CD4-positive, alpha-beta memory T cell (primary cell): Measurements from ENCODE around the gene SKAP1. TPM values are rescaled to one million over a fixed set of nuclear protein-coding genes. Genes with fewer than 3 reads are reported as not detected.

Experiments
- CTCF ChIA-PET: fragments of 350-600 bp; sonication (Branson Sonifier 250); formaldehyde crosslinking; loops from one replicate; lab custom pipeline; 2021; ENCODE audit warnings: inconsistent platforms; ENCODE audit not compliant: partially characterized antibody; lab: Charles Lee
- POLR2A ChIA-PET: fragments of 350-600 bp; sonication (Branson Sonifier 250); formaldehyde crosslinking; loops from one replicate; lab custom pipeline; 2021; ENCODE audit not compliant: partially characterized antibody; lab: Charles Lee
- DNase-seq, 5 donors: peaks; one replicate each; pipeline versions ENCODE4 v3.0.0 to v3.0.0-alpha.2; 2020 to 2022; ENCODE audit warnings: mixed read lengths in 1 of 5
- H3K27ac ChIP-seq: one replicate; pipeline ENCODE4 v1.7.0; 2013; ENCODE audit warnings: low read depth, low read length
- H3K27me3 ChIP-seq: 2 replicates; pipeline ENCODE4 v1.7.0; 2013; ENCODE audit warnings: mild to moderate bottlenecking, low read length, moderate library complexity; ENCODE audit not compliant: insufficient read depth
- H3K36me3 ChIP-seq: 2 replicates; pipeline ENCODE4 v1.7.0; 2013; ENCODE audit warnings: mild to moderate bottlenecking, low read length, moderate library complexity; ENCODE audit not compliant: insufficient read depth
- H3K4me1 ChIP-seq: 2 replicates; pipeline ENCODE4 v1.7.0; 2013; ENCODE audit warnings: mild to moderate bottlenecking, low read length, moderate library complexity; ENCODE audit not compliant: insufficient read depth
- H3K4me3 ChIP-seq, 2 donors: one replicate each; pipeline ENCODE4 v1.7.0; 2013; ENCODE audit warnings: low read length in 2 of 2, mild to moderate bottlenecking in 1 of 2
- H3K9me3 ChIP-seq, 2 donors: one replicate each; pipeline ENCODE4 v1.7.0; 2013; ENCODE audit warnings: low read length in 2 of 2, control low read depth in 1 of 2; ENCODE audit not compliant: control insufficient read depth in 1 of 2
- H3K27ac Mint-ChIP-seq, 7 donors: one replicate each; pipeline ENCODE4 v1.8.0; 2020 to 2021; ENCODE audit warnings: mixed read lengths in 7 of 7, mild to moderate bottlenecking in 6 of 7, inconsistent platforms in 3 of 7, moderate library complexity in 3 of 7
- H3K27me3 Mint-ChIP-seq, 2 donors: one replicate each; pipeline ENCODE4 v1.8.0; 2020 to 2021; ENCODE audit warnings: mixed read lengths in 2 of 2
- H3K36me3 Mint-ChIP-seq, 2 donors: one replicate each; pipeline ENCODE4 v1.8.0; 2020 to 2021; ENCODE audit warnings: mixed read lengths in 2 of 2, inconsistent platforms in 1 of 2, mild to moderate bottlenecking in 1 of 2
- H3K4me1 Mint-ChIP-seq, 4 donors: one replicate each; pipeline ENCODE4 v1.8.0; 2020 to 2021; ENCODE audit warnings: mixed read lengths in 4 of 4, mild to moderate bottlenecking in 1 of 4
- H3K4me3 Mint-ChIP-seq, 8 donors: one replicate each; pipeline ENCODE4 v1.8.0; 2020 to 2021; ENCODE audit warnings: mixed read lengths in 8 of 8, mild to moderate bottlenecking in 7 of 8, moderate library complexity in 6 of 8, inconsistent platforms in 3 of 8
- H3K9me3 Mint-ChIP-seq, 8 donors: one replicate each; pipeline ENCODE4 v1.8.0; 2020 to 2021; ENCODE audit warnings: mixed read lengths in 8 of 8, mild to moderate bottlenecking in 5 of 8, inconsistent platforms in 3 of 8, moderate library complexity in 1 of 8
- intact Hi-C: fragments of 100-400 bp; cut with micrococcal nuclease; formaldehyde crosslinking; loops from one replicate; pipeline ENCODE4 v1.15.1; 2023
- polyA plus RNA-seq, 2 donors: library from polyadenylated mRNA; unstranded; fragments of 300-500 nt; fragmentation: Illumina TruSeq; gene quantifications; one replicate each; pipeline ENCODE4 v1.2.3, GENCODE V29; 2021
- total RNA-seq, 2 experiments: library from RNA; stranded (reverse); gene quantifications; one replicate each; pipeline ENCODE4 v1.2.3, GENCODE V29; 2021

SKAP1 gene
- total and polyA plus RNA-seq, 4 experiments from 2014 or later, result 83.4 to 336 (median 165) TPM

DNA sequence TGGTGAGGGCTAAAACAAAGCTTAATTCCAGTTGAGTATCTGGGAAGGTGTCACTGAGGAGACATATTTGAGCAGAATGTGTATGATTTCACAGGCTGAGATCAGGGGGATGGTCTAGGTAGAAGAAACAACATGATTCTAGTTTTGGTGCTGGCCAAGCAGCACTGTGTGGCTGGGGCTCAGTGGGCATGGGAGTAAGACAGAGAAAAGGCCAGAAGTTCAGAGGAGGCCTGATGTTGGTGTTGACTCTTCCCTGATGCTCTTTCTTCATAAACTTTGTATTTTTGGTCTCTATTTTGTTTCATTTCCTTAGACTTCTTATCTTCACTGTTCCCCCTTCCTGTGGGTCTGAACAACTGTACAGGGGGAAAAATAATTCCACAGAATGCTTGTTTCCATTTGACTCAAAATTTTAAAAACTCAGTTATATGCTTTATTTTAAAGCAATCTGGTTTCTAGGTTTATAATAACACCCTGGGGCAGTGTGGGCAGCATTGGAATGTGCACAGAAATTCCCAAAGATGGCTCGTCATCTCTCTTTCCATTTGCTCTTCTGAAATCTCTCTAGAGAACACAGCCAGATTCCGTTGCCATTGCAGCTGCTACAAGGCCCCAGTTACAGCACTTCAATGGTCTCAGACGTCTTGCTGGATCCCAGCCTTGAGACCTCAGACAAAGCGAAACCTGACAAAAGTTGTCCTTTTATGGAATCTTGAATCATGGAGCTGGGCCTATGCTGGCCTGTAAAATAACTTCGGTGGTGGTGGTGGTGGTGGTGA, 254.1 kb downstream of the SKAP1 start:
- POLR2A ChIA-PET, result no interaction called here
- H3K27ac Mint-ChIP-seq, result peak overlapping the region in 5 of 7 donors; percentile 43 to 83 (median 53)
- peaks cover 45% of the 10 kb centered on the region for H3K36me3 ChIP-seq

GRCh38 chr17:48174833-48175523, 255.0 kb downstream of the SKAP1 start:
- H3K9me3 ChIP-seq, result no peaks in the 10 kb centered on the region
- no peak for DNase-seq
- ChIA-PET CTCF (interaction anchor here (1.9 kb wide), 1 partner anchor 19 kb away, joined by 5 read pairs; no protein-coding TSS in a partner anchor), POLR2A (no interaction called here)
- H3K4me1 ChIP-seq, result peaks cover 18% of the 10 kb centered on the region
- no peak overlapping the region for H3K4me3 ChIP-seq
- H3K36me3 ChIP-seq, result peaks cover 45% of the 10 kb centered on the region
- intact Hi-C loops, result no loop called here
- Mint-ChIP-seq H3K4me3 (no peak overlapping the region), H3K4me1 (peaks cover 29 to 39% (median 37%) of the 10 kb centered on the region in 4 donors), H3K27ac (peak overlapping the region in 4 of 7 donors; percentile 19 to 83 (median 51)), H3K27me3 (no peaks in the 10 kb centered on the region), H3K36me3 (peaks cover 53 to 82% of the 10 kb centered on the region in 2 donors), H3K9me3 (no peaks in the 10 kb centered on the region)
- no peak overlapping the region for H3K27ac ChIP-seq
- no peaks in the 10 kb centered on the region for H3K27me3 ChIP-seq

More for the DNA sequence above, 254.1 kb downstream of the SKAP1 start:
- H3K4me3 Mint-ChIP-seq, result no peak overlapping the region
- DNase-seq, result no peak
- intact Hi-C loops, result no loop called here
- Histone ChIP-seq H3K27me3 (no peaks in the 10 kb centered on the region), H3K4me1 (peaks cover 18% of the 10 kb centered on the region), H3K4me3 (no peak overlapping the region), H3K27ac (no peak overlapping the region), H3K9me3 (no peaks in the 10 kb centered on the region)
- H3K4me1 Mint-ChIP-seq, result peaks cover 28 to 40% (median 38%) of the 10 kb centered on the region in 4 donors
- CTCF ChIA-PET, result no interaction called here
- H3K36me3 Mint-ChIP-seq, result peaks cover 55 to 82% of the 10 kb centered on the region in 2 donors
- no peaks in the 10 kb centered on the region for H3K27me3 Mint-ChIP-seq
- no peaks in the 10 kb centered on the region for H3K9me3 Mint-ChIP-seq

- Mint-ChIP-seq H3K27me3 (no peaks in the 10 kb centered on the region), H3K4me3 (peak overlapping the region in 3 of 8 donors; percentile 6 to 44 (median 34)), H3K4me1 (peaks cover 31 to 39% (median 35%) of the 10 kb centered on the region in 4 donors), H3K9me3 (no peaks in the 10 kb centered on the region), H3K36me3 (peaks cover 45 to 81% of the 10 kb centered on the region in 2 donors), H3K27ac (peak overlapping the region; percentile 37 to 85 (median 73))
- intact Hi-C loops, result no loop called here
- Histone ChIP-seq H3K4me3 (no peak overlapping the region), H3K36me3 (peaks cover 39% of the 10 kb centered on the region), H3K27me3 (no peaks in the 10 kb centered on the region), H3K4me1 (peaks cover 18% of the 10 kb centered on the region), H3K9me3 (no peaks in the 10 kb centered on the region), H3K27ac (no peak overlapping the region)
- CTCF ChIA-PET, result interaction anchor here (1.1 to 2.4 kb wide), 5 partner anchors 9 to 445 kb away, joined by 3 to 7 read pairs (median 5); no protein-coding TSS in a partner anchor
- POLR2A ChIA-PET, result no interaction called here
- no peak for DNase-seq
Measured at GRCh38 chr17:48173191-48173984, 256.6 kb downstream of the SKAP1 start.

DNA sequence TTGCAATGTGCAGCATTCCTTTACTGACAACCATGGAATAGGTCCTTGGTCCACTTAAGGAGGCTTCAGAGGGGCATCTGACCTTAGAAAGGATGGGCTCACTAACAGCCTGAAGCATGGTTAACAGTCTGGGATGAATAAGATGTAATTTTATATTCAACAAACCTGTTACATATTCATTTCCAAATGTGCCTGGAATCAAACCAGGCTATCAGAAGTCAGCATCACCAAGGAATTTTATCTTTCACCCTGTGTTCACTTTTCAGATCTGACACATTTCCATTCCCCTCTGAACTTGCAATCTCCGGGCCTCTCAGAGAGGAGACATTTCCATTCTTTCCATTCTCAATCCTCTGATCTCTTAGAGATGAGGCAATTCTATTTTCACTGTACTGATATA, 260.1 kb downstream of the SKAP1 start:
- H3K27ac Mint-ChIP-seq, result no peak overlapping the region
- Histone ChIP-seq H3K27me3 (no peaks in the 10 kb centered on the region), H3K27ac (no peak overlapping the region), H3K4me1 (peaks cover 21% of the 10 kb centered on the region), H3K4me3 (no peak overlapping the region), H3K9me3 (no peaks in the 10 kb centered on the region), H3K36me3 (peaks cover 24% of the 10 kb centered on the region)
- no peak overlapping the region for H3K4me3 Mint-ChIP-seq
- peaks cover 21 to 27% (median 24%) of the 10 kb centered on the region in 4 donors for H3K4me1 Mint-ChIP-seq
- POLR2A ChIA-PET, result no interaction called here
- no peak for DNase-seq
- CTCF ChIA-PET, result no interaction called here
- no peaks in the 10 kb centered on the region for H3K9me3 Mint-ChIP-seq
- H3K27me3 Mint-ChIP-seq, result no peaks in the 10 kb centered on the region
- intact Hi-C loops, result no loop called here
- H3K36me3 Mint-ChIP-seq, result peaks cover 45 to 73% of the 10 kb centered on the region in 2 donors

GRCh38 chr17:48163809-48164208, 266.2 kb downstream of the SKAP1 start:
- no peak overlapping the region for H3K4me3 Mint-ChIP-seq
- H3K27ac ChIP-seq, result no peak overlapping the region
- H3K27me3 Mint-ChIP-seq, result no peaks in the 10 kb centered on the region
- DNase-seq, result no peak
- H3K9me3 Mint-ChIP-seq, result no peaks in the 10 kb centered on the region
- peak overlapping the region in 2 of 7 donors; percentile 44 to 52 for H3K27ac Mint-ChIP-seq
- H3K27me3 ChIP-seq, result no peaks in the 10 kb centered on the region
- no peak overlapping the region for H3K4me3 ChIP-seq
- CTCF ChIA-PET, result interaction anchor here (1.0 kb wide), 1 partner anchor 15 kb away, joined by 3 read pairs; no protein-coding TSS in a partner anchor
- POLR2A ChIA-PET, result no interaction called here
- peaks cover 21% of the 10 kb centered on the region for H3K36me3 ChIP-seq
- H3K4me1 ChIP-seq, result peaks cover 3% of the 10 kb centered on the region
- H3K4me1 Mint-ChIP-seq, result peaks cover 0 to 6% (median 4%) of the 10 kb centered on the region in 4 donors
- H3K36me3 Mint-ChIP-seq, result peaks cover 37 to 79% of the 10 kb centered on the region in 2 donors
- intact Hi-C loops, result no loop called here
- no peaks in the 10 kb centered on the region for H3K9me3 ChIP-seq

GRCh38 chr17:48162946-48163506, 267.0 kb downstream of the SKAP1 start:
- CTCF ChIA-PET, result no interaction called here
- Histone ChIP-seq H3K9me3 (no peaks in the 10 kb centered on the region), H3K4me1 (peaks cover 2% of the 10 kb centered on the region), H3K4me3 (no peak overlapping the region), H3K36me3 (peaks cover 21% of the 10 kb centered on the region), H3K27me3 (no peaks in the 10 kb centered on the region), H3K27ac (no peak overlapping the region)
- Mint-ChIP-seq H3K4me1 (peaks cover 0 to 6% (median 4%) of the 10 kb centered on the region in 4 donors), H3K36me3 (peaks cover 35 to 72% of the 10 kb centered on the region in 2 donors), H3K4me3 (no peak overlapping the region), H3K9me3 (no peaks in the 10 kb centered on the region), H3K27me3 (no peaks in the 10 kb centered on the region), H3K27ac (peak overlapping the region in 4 of 7 donors; percentile 19 to 52 (median 44))
- no peak for DNase-seq
- intact Hi-C loops, result no loop called here
- POLR2A ChIA-PET, result no interaction called here
